SKM-1 (cell line): ENCODE measurements around the gene SV2C.

Experiments used
- DNase-seq: peaks from one replicate; lab custom pipeline; 2025; ENCODE audit not compliant: unreplicated experiment; lab: John Stamatoyannopoulos, UW

Gene SV2C

DNA sequence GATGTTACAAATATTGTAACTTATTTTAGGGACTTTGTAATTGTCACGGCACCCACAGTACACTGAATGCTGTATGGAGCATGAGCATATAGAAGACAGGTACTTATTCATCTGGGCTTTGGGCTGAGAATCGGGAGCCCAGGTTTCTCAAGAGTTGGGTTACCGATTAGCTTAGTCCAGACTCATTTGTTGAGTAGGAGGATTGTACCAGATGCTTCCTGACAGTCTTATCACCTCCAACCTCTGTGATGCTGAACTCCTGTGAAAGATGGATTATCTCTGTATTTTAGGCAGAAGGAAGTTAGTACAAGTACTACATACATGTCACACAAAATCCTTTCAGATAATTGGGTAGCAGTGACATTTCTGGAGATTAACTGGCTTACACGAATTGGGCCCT lies 79.2 kb downstream of the SV2C start:
- DNase-seq = no peak

DNA sequence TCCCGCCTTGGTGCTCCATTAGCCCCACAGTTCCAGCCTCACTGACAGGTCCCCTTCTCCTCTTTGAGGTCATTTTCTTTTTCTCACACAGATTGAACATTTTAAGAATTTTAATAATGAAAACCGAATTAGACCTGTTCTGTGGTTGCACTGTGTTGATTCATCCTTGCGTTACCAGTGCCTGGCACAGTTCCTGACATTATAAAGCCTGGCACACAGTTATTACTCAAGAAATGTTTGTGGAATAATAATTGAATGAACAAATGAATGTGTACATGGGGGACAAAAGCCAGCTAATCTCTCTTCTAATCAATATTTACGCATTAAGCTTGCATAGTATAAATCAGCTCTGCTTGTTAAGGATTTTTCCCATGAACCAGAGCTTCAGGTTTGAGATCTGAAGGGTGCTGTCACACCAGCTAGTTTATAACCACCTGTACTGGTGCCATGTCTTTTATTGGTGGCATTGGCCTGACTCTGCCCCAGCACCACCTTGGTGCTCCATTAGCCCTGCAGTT lies 80.0 kb downstream of the SV2C start:
- no peak for DNase-seq

DNA sequence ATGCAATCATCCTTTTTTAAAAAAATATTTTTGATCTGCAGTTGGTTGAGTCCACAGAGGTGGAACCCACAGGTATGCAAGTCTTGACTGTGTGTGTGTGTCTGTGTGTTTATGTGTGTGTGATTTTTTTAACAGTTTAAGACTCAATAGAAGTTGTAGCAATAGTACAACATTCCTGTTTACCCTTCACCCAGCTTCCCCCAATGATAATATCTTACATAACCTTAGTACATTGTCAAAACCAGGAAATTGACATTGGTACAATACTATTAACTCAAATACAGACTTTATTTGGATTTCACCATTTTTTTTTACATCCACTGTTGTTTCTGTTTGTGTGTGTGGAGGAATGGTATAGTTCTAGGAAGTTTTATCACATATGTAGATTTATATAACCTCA lies 81.8 kb downstream of the SV2C start:
- no peak for DNase-seq

DNA sequence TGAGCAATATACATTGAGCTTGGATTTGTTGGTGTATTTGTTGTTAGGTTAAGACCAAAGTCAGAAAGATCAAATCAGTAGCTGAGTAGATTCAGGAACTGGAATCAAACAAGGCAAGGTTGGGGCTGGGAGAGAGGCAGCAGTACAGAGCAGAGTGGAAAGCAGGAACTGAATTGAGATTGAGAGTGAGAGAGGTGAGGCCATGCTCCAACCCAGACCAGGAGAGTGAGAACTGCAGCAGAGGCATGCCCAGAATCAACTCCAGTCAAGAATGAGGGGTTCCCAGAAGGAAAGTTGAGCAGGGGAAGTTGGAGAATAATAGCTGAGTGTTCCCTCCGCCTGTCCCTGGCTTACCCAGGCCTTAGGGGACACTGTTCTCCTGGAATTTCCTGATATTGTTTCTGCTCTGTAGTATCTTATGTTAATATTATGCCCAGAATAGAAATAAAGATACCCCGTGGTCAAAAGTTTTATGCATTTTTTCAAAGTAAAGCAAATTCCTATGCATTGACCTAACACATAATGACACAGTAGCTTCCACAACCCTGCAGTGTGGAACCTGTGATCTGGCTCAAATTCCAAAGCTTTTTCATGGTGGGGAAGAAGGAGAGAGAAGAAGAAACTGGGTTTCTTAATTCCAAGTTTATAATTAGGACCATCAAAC lies 82.7 kb downstream of the SV2C start:
- no peak for DNase-seq

DNA sequence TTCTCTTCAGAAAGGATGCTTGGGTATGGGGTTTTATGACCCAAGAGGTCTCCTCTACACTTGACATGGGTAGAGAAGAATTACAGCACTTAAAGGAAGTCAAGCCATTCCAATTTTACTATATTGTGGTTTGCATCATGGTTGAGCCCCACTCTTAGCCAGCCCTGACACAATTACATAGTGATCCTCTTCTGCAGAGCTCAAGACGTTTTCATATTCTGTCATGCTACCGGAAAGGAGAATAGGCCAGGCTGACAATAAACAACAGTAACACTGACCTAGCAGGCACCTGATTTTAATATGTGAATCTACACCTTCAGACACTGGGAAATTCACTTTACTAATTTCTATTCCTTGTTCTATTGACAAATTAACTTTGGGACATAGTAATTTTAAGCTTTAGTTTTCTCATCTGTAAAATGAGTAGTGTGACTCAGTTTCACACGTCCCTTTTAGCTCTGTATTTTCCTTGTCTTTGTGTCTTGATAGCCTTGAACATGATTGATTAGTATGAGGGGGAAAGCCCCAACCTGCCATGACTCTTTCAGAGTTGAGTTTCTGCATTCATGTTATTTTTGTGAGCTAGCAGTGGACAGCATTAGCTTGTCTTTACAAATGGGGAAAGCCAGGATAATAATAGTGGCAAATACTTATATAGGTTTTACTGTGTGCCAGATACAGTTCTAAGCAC lies 83.8 kb downstream of the SV2C start:
- DNase-seq = no peak

DNA sequence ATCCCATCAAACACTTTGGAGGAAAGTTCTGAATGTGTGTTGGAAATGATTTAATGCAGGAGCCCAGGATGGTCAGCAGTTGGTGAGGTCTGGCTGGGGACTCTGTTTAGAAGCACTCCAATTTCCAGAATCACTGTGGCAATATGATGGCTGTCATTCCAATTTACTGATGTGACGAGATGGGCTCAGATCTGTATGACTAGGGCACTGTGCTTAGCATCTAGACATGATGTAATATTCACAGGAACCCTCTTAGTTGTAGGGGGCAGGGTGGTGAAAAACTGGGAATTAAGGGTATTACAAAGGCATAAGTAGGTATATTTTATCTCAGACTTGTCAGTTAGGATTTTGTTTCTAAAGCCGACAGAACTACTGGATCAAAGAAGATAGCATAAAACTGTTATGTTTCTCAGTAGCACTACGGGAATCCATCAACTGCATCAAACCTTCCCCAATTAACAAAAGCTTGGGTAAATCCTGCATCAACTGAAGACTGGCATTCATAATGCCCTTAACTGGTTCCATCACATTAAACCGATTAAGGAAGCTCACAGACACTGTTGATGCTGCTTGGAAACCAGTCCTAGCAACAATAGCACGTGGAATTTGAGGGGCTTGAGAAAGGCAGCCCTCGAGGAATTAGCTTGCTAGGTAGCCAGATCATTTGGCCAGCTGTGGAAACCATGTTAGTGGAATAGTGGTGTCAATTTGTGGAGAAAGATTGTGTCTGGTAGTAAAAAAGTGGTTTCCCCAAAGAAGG lies 86.1 kb downstream of the SV2C start:
- no peak for DNase-seq

DNA sequence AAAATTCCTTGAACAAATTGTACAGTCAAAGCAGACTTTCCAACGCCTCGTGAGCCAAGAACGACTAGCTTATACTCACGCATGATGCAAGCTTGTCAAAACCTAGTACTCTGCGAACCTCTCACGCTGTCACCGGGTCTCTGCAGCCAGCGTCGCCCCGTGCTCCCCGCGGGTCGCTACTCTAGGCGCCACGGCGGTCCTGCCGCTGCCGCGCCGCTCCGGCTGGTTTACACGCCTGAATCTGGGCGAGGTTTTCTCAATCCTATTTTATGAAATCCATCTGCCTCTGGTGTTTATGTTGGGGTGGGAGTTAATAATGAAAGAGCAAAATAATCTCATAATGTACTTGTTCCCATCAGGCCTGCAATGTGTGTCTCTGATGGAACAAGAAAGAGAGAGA lies 90.9 kb downstream of the SV2C start:
- no peak for DNase-seq

DNA sequence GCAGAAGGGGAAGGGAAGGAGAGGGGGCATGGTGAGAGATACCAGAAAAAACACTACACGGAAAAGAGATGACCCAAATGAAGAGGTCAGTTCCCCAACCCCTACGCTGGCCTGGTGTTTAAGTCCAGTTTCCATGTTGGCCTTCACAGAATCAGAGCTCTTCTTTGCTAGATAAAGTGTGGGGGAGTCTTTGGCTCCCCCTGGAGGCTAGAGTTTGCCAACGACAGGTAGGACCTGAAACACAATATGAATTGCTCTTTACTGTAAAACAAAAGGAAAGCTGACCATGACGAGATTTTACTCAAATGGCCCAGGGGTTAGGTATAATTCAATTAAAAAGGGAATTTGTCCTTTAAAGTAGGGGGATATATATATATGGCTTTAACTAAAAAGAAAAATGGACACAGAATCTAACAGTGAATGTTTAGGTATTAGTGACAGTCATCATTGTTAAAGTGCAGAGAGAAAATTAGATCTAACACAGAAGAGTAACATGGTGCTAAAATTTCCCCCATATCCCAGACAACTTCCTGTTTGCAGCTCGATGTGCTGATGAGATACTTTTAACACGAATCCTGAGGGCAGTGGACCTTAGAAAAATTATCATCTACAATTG lies 92.0 kb downstream of the SV2C start:
- peak; percentile 61 for DNase-seq

DNA sequence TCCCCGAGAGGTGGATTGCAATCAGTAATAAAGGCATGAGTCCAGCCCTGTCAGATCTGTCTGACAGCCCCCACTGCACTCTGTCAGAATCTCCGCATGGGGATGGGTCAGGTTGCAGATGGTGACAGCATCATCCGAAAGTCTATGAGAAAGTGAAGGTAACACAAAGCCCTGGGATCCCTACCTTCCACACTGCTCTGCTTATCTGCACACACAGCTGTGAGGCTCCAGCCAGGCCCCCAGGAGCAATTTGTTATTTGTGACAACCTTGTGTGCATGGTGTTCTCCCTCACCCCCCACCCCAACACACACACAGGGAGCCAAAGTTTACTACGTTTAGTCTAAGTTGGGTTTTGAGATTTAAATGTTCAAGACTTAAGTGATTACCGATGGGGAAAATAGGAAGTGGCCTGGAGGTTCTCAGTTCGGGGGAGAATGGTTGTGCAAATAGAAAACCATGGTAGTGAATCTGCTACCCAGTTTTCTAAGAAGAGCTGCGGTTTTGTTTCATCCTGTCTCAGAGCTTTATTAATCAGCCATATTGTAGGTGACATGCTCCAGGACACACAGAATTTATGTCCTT lies 92.7 kb downstream of the SV2C start:
- DNase-seq = peak; percentile 37

DNA sequence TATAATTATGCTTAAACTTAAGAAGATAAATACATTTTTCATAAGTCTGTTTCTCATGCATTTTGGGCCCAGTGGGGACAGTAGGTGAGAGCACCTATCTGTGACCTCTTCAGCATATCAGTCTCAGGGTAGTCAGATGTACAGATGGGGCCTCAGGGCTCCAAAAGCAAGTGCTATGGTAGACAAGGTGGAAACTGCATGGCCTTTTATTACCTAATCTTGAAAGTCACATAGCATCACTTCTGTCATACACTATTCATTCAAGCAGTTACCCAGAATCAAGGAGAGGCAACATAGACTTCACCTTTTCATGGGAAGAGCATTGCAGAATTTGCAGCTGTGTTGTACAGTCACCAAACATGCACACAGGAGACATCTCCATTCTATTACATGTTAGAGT lies 94.8 kb downstream of the SV2C start:
- no peak for DNase-seq

DNA sequence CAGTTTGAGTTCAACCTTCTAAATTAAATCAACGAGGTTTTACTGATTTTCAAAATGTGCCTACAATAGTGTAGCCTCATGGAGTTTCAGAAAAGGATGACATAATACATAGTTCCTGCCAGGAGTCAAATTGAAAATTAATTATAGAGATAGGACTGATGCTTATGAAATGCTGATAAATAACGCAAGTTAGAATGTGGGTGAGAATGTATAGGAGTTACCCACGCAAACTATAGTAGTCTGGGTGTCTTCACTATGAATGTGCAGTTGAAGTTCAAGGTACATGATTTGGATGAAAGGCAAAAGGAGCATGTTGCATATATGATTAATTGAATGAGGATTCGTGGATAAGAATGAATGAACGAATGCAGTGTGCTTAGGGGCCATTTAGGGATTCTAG lies 95.7 kb downstream of the SV2C start:
- DNase-seq = no peak

DNA sequence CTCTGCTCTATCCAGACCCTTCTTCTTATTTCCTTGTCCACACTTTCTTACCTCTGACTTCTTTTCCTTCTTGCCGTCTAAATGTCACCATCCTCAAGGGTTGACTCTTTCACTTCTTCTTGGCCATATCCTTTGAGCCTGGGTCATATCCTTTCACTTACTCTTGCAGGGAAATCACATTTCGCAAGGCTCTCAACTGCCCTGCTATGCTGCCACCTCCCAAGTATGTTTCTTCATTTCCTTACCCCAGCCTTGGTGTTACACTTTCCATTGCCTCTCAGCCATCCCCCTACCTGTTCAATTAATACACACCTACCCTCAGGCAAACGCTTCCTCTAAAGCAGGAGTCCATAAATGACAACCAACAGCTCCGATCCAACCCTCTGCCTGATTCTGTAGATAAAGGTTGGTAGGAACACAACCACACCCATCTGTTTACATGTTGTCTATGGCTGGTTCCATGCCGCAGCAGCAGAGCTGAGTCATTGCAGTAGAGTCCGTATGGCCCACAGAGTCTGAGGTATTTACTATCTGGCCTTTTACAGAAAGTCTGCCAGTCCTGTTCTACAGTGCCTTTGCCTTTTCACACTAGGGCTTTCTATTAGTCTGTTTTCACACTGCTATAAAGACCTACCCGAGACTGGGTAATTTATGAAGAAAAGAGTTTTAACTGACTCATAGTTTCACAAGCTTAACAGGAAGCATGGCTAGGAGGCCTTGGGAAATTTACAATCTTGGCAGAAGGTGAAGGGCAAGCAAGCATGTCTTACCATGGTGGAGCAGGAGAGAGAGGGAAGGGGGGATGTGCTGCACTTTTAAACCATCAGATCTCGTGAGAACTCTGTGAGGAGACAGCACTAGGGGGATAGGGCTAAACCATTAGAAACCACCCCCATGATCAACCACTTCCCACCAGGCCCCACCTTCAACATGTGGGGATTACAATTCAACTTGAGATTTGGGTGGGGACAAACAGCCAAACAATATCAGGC lies 97.9 kb downstream of the SV2C start:
- peak; percentile 79 for DNase-seq

DNA sequence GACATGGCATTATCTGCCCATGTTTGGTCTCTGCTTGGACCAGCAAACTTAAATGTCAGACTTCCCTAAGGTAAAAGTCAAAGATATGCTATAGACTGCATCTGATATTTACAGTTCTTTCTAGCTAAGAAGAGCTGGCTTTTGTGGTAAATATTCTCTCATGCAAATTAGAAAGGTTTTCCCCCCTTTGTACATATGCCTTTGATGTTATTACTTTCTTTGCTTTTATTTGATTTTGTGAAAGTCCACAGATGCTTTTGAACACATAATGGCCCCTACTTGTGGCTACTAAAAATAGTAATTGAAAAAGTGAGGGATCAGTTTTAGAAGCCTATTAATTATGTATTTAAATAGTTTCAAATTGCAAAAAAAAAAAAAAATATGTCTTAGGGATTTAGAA lies 104.2 kb downstream of the SV2C start:
- no peak for DNase-seq

DNA sequence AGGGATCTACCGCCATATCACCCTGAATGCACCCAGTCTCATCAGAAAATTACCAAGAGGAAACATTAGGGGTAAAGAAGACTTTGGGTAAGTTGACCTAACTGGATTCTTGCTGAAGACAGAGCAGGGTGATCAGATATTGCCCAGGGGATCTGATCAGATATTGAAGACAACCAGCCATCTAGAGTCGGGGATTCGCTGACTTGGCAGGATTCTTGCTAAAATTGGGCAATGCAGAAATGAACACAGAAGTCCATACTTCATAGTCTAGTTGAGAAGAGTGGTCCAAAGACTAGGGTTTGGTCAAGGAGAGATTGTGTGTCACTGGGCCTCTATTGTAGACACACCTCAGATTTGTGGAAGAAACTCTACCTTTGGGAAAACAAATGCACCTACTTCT lies 107.2 kb downstream of the SV2C start:
- no peak for DNase-seq

DNA sequence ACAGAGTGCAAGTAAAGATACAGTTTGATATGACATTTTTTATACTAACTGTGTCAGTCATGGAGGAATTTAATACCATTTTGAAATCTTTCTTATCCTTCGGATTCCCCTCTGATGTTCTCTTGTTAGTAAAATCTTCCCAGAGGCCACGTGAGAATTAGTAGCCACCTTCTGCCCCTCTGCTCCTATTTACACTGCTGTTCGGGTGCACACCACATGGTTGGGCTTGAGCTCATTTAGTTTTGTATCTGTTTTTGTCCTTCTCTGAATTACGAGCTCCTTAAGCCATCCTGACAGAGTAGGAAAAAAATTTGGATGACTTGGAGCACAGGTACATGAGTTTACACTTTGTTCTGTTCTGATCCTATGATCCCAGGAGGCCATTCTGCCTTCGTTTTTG lies 109.7 kb downstream of the SV2C start:
- DNase-seq = no peak

DNA sequence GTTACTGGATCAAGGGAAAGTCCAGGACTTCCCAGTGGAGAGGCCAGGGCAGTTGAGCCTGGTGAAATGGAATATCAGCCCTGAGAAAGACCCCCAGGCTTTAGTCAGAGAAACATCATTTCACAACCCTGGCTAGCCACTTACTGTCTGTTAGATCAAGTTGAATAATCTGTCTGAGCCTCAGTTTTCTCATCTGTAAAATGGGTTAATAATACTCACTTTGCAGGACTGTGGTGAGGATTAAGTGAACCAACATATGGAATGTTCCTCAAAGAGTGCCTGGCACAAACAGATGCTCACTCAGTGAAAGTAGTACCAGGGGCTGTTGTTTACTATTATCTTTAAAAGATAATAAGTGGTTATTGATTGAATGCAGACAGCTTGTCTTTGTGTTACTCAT lies 110.5 kb downstream of the SV2C start:
- DNase-seq = no peak

DNA sequence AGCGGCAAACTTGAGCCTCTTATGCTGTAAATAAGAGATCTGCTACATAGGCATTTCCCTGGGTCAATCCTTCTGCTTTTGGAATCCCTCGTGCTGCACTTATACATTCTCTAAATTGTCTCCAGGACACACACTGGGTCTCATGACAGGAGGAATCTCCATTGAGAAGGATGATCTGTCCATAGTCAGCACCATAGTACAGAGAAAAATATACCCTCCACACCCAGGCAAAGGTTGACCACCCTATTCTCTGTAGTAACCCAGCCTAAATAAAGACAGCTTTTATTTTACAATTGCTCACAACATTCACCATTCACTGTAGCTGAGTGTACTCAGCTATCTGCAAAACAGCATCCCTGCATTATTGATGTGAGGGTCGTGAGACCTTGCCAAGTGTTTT lies 111.2 kb downstream of the SV2C start:
- no peak for DNase-seq

DNA sequence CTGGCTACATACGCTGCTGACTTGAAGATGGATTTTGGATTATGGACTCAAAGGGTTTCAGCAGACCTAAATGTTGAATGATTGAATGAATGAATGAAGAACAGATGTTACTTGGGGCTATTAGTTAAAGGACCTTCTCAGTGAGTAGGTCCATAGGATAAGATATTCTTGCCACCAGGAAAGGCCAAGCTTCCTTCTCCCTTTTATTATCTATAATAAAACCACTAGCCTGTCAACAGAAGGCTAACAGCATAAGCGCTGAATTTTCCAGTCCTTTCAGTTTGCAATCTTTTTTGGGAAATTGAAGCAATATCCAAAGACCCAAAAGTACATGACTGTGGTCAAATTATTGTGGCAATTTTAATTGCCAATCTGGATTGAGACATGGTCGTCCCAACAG lies 113.3 kb downstream of the SV2C start:
- no peak for DNase-seq

DNA sequence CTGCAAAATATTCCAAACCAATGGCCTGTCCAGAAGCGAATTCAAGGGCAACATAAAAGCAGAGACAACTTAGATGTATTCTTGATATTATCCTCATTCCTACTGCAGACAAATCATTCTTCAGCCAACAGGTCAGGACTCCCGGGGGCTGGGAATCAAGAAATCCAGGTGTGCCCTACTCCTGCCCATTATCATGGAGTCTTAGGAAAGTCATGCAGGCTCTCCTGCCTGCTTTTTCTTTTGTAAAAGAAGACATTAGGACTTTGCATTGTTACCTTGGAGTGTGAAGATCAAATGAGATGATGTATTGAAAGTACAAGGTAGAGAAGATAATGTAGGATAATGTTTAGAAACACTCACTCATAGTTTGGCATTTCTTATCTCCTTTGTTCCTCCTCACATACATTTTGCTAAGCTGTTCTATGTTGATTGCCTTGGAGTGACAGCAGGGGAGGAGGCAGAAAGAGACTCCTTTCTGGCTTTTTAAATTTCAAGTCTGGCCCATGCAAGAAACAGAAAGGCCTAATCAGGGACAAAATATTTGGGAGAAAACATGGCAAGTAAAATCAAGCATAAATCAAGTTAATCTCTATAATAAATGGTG lies 113.8 kb downstream of the SV2C start:
- no peak for DNase-seq

DNA sequence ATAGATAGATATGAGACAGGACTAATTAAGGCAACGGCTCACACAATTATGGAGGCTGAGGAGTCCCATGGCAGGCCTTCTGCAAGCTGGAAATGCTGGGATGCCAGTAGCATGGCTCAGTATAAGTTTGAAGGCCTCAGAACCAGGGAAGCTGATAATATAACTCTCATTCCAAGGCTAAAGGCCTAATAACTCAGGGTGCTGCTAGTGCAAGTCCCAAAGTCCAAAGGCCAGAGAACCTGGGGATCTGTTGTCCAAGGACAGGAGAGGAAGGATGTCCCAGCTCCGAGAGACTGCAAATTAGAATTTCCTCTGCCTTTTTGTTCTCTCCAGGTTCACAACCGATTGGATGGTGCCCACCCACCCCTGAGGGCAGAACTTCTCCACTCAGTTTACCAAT lies 114.5 kb downstream of the SV2C start:
- no peak for DNase-seq
